ENCODE measurements around the gene RRM2.
"Not testable (repeated sequence)": the region's sequence is repeated elsewhere in the genome, so short reads cannot be mapped to it uniquely, and the experiment has no call there.

RRM2 gene

DNA sequence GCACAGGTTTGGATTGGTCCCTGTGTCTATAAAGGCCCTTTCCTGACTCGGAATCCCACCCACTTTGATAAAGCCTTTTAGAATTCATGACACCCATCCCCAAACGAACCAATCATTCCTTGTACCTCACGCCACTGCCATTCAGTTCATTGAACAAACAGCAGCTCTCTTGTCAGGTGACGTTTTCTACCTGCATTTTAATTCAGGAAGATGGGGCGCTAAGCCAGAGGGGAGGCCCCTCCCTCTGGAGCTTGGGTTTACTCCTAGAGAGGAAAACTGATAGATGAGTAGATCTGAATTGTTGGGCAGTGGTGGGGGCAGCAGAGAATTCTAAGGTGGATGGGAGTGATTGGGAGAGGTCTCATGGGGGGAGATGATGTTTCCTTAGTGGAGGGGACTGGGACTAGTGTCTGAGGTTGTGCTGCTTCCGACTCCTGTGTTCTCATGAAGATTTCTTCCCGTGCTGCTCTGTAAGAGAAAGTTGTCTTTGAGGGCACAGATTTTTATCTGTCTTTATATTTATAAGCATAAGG lies 9.6 kb downstream of the RRM2 start:
- DNase-seq (ENCODE audit: low read depth in 2 of 2), result no peak

DNA sequence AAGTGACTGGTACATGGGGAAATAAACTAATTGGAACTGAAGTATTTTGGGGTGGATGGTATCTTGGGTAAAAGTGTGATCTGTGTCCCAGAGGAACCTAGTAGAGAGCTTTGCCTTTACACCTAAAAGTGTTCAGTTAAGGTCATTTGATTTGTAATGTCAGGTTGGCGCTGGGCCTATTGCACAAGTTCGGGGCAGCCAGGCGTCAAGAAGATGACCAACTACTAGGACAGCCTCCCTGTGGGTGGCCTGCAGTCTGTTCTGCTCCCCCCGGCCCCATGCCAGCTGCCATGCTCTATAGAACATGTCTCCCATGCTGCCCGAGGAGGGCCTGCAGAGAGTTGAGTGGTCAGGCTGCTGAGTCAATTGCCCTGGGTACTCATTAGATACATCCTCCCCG lies 10.1 kb downstream of the RRM2 start:
- DNase-seq (ENCODE audit: low read depth in 2 of 2), result no peak

DNA sequence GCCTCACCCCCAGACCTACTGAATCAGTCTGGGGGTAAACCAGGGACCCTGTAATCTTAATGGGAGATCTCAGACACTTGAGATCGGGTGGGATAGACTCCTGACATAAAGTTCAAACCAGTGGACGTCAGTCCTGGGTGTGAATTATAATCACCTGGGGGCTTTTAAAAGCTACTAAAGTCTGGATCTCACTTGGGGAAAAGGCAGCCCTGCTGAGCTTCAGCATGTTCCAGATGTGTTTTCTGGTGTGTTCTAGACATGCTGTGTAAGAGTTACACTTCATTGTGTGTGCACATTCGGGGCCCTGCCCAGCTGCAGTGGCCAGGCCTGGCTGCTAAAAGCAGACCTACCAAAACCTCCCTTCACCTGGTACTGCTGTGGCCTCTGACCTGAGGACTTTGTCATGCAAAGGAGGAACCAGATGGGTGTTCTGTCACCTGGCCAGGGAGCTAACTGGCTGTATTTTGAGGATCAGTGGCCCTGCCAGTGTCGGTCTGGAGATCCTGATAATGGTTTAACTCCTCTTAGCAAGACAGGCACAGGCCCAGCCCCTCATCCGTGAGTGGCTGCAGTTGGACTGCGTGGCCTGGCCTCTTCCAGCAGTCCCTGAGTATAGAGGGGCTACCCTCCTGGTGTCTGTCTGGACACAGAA lies 10.6 kb downstream of the RRM2 start:
- DNase-seq (ENCODE audit: low read depth in 2 of 2), result no peak

DNA sequence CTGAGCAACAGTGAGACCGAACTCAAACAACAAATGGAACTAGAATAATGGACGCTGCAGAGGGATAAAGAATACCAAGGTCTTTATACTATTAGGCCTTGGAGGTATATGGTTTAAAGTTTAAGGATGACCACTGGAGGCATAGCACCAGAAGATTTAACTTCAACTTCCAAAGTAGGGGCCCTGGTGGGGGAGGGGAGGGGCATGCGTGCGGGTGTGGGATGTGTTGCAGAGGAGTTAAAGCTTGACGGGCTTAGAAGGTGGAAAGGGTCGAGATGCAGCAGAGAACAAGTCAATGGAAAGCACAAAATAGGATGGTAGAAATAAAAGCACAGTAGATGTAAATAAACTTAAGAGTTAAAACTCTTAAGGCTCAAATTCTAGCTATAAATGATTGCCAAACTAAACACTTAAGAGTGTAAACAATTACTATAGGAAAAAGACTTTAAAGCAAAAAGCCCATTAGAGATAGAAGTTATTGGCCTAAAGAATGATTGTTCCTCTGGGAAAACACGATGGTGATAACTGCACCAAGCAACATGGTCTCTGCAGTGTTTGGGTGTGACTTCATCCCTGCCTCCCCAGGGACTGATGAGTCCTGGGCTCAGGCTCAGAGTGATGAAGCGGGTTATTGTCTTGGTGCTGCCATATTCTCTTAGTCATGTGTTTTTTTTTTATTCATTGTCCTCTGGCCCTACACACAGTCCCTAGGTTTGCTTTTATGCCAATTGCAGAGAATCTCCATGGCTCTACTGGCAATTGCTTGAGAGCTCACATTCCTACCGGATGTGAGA lies 13.0 kb downstream of the RRM2 start:
- no peak for DNase-seq (ENCODE audit: low read depth in 2 of 2)

DNA sequence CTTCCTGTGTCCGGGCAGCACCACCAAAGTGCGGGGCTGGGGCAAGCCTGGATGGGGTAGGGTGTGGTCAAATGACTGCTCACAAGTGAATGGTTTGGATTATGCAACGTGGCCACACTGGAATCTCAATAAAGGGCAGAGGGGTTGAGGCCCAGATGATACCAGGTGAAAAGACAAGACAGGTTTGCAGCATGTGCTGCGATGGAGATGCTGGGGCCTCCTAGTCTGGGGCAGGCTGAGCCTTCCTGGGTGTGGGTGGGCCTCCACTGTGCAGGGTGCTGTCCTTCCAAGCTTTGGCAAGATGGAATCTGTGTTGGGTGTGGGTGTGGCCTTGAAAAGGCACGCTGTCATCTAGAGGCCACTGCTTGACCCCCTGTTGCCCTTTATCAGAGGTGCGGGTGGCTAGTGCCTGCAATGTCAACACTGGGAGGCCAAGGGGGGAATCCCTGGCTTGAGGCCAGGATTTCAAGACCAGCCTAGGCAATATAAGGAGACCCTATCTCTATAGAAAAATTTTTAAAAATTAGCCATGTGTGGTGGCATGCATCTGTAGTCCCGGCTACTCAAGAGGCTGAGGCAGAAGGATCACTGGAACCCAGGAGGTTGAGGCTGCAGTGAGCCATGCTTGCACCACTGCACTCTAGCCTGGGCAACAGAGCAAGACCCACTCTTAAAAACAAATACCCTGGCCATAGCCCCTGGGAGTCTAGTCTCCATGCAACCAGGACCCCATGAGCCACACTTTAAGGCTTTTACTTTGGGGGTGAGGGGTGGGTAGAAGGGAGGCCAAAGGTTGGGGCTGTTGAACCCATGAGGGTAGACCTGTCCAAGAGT lies 13.8 kb downstream of the RRM2 start:
- DNase-seq (ENCODE audit: low read depth in 2 of 2), result no peak

DNA sequence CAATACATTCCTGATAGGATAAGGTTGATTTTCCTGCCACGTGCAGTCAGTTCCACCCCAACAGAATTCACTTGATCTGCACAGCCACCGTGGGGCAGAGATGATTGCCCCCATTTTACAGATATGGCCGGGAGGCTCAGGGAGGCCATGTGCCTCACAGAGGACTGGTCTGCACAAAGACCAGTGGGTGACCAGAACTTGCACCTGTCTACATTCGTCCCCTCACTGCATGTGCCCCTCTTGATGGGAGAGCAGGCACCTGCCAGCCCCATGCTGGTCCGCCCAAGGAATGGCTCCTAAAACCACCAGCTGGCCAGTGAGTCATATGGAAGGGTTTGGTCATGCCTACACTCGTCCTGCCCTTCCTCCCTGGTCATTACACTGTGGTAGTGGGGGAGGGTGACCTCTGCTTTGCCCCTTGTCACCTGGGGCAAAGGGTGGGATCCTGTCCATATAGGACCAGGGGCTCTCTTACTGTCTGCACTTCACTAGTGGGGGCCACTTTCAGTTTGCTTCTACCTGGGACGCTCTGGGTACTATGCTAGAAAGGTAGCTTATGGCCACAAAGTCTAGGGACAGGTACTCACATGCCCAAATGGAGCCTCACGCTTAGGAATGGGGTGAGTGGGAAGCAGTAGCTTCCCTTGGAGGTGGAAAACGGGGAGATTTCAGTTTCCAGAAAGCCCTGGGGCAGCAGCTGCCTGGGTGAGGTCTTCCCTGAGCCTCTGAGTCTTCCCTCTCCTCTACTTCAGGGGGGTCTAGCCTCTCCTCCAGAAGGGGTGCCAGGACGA lies 14.7 kb downstream of the RRM2 start:
- DNase-seq (ENCODE audit: low read depth in 2 of 2), result no peak

DNA sequence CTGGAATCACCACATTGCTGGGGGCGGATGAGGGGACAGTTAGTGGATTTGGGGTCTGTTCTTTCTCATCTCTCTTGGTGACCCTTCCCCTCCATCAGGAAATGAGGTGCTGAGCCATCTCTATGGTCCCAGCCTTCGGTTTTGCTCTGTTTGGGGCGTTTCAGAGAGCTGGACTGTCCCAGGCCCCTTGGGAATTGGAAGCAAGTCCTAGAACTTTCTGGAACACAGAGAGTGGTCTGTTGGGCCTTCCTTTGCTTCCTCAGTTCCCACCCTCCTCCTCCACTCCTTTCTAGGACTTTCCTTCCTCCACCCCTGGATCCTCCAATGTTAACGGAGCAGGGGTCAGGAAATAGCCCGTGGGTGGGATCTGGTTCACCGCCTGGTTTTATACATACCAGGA lies 17.0 kb downstream of the RRM2 start:
- no peak for DNase-seq (ENCODE audit: low read depth in 2 of 2)

DNA sequence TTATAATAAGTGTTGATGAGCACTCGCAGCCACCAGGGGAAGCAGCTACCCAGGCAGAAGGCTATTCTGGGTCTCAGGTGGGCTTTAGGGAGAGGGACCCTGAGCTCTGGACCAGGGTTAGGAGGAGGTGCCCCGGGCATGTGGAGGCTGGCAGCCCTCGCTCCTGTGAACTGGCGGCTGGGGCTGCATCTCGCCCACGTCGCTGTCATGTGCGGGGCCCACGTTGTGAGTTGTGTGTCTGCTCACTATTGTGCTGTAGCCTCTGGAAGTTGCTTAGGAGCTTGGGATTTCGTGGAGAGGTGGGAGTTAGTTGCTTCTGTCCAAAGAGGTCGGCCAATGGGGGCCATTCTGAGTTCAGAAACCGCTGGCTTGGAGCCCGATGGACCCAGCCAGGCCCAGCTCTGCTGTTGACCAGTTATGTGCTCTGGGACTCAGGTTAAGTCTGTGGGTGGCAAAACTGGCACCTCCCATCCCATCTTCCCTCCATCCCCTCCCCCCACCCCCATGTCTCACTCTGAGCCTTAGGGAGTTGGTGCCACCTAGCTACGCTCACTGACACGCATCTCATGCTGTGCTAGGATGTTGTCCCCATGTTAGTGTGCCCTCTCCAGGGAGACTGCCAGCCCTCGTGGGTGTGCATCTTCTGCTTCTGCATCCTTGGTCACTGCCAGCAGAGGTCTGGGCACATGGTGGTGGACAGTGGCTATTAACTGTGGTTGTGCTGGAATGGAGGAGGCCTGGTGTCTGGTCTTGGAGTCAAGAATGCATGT lies 18.5 kb downstream of the RRM2 start:
- no peak for DNase-seq (ENCODE audit: low read depth in 2 of 2)

DNA sequence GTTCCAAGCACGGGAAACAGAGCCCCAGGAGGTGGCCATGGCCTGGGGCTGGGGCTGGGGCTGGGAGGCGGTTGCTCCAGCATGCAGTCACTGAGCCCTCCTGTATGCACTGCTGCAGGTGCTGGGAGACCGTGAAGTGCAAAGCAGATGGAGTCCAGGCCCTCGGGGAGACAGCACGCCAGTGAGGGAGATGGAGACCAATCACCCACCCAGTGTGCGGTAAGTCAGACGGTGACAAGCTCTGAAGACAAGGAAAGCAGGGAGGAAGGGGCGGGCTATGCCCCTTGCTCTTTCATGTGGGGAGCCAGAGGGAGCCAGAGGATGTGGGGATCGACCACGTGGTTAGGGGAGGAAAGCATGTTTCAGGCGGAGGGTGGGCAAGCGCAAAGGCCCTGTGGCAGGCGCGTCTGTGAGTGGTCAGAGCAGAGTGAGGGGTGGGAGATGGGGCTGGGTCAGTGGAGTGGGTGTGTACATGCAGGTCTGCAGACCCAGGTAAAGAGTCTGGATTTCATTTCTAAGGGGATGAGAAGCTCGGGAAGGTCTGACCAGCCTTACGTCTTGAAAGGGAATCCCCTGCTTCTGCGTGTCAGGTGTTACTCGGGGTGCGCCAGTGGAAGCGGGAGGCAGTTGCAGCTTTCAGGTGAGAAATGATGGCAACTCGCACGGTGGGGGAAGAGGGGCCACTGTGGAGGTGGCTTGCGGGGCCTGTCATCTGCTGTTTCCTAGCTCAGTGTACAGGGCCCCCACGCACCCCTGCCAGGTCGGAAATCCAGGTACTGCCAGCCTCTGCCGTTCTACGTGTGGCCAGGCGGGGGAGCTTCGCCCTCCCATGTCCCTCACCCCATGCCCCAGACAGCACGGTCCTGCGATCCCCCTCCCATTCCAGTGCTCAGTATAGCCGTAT lies 19.4 kb downstream of the RRM2 start:
- DNase-seq (ENCODE audit: low read depth in 2 of 2), result no peak

DNA sequence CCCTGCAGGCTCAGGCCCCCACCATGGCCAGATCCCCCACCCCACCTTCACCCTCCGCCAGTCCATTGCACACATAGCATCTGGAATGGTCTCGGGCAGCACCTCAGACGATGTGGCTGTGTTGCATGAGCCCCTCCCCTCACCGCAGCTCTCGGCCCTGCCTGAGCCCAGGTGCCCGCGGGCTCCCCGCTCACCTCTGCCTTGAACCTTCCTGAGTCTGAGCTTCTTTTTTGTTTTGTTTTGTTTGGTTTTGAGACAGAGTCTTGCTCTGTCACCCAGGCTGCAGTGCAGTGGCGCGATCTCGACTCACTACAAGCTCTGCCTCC lies 20.1 kb downstream of the RRM2 start:
- no peak for DNase-seq (ENCODE audit: low read depth in 2 of 2)

DNA sequence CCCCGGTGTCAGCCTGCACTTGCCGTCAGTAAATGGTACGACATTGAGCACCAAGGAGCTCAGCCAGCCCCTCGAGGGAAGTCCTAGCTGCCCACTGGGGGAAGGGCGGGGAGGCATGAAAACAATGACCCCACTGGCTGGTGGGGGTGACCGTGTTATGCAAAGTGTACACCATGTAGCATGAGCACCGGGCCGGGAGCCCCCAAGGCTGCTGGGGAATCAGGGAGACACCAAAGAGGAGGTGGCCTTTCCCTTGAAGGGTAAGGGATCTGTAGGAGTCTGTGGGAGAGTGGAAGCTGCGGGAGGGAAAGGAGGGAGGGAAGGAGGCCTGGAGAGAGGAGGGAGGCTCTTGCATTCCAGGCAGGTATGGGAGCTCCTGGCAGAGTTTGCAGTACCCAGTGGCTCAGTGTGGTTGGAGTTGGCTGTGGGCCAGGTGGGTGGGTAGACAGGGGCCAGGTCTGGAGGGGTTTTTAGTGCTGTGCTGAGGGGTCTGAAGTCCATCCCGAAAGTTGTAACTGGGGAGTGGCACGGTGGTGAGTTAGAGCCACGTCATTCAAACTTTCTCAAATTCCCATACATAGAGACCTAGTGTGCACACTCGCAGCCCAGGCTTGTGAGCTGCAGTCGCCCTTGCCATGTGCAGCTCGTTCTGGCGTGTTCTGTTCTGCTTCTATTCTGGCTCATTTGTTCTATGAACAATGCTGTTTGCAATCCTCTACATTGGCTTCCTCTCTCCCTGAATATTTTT lies 22.4 kb downstream of the RRM2 start:
- DNase-seq (ENCODE audit: low read depth in 2 of 2), result no peak

DNA sequence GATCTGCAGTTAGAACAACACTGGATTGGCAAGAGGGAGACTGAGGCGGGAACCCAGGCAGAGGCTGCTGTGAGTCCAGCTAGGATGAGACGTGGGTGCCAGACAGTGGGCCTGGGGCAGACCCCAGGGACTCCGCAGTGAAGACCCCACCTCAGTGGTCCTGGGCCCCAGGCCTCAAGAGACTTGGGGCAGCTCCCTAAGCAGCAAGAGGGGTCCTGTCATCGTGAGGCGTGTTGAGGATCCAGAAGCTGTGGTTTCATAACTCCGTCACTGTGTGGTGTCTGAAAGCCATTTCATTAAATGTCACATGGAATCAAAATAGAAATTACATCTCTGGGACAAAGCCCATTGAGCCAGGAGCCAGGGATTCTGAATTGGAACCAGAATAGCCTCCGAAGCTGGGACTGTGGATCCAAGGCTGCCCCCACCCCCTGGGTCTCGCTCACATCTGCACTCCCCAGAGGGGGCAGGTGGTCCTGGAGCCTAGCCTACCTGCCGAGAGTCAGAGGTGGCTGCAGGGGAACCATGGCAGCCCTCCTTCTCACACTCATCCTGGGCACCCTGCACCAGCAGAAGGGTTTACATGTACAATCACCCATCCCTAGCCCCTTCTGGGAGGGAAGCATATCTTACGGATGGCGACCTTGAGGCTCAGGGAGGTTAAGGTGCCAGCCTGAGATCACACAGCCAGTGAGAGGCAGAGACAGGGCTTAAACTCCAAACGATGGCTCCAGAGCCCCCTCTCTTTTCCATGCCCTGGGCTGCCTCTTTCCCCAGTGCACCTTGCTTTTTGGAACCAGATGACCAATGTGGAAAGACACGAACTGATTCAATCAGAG lies 23.2 kb downstream of the RRM2 start:
- no peak for DNase-seq (ENCODE audit: low read depth in 2 of 2)

DNA sequence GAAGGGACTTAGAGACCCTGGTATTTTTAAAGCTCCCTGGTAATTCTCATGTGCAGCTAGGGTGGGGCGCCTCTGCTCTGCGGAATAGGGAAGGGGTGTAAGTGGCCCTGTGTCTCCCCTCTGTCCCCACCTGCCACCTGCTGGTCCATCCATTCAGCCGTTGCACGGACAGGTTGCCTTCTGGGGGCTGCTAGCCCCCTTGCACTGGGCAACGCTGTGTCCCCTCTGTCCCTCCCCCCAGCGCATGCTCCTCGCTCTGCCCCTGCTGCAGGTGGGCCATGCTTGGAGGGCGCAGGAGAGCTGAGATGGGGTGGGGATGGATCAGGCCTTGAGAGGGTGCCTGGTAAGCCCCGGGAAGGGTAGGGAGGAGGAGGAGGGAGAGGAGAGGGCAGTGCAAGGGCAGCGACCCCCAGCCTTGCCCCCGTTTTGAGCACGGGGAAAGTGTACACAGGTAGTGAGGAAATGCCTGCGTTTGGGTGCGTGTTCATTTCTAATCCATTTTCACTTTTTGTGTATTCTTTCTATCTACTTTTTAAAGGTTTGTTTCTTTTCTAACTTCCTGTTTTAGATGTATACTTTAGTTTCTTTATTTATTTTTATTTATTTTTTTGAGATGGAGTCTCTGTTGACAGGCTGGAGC lies 23.9 kb downstream of the RRM2 start:
- no peak for DNase-seq (ENCODE audit: low read depth in 2 of 2)

DNA sequence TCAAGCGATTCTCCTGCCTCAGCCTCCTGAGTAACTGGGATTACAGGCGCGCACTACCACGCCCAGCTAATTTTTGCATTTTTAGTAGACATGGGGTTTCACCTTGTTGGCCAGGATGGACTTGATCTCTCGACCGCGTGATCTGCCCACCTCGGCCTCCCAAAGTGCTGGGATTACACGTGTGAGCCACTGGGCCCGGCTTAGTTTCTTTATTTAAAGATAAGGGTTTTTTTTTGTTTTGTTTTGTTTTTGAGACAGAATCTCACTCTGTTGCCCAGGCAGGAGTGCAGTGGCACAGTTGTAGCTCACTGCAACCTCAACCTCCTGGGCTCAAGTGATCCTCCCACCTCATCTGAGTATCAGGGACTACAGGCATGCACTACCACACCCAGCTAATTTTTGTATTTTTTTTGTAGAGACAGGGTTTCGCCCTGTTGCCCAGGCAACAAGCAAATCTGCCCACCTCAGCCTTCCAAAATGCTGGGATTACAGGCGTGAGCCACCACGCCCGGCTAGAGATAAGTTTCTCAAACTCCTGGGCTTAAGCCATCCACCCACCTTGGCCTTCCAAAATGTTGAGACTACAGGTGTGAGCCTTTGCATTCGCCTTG lies 24.6 kb downstream of the RRM2 start:
- DNase-seq (ENCODE audit: low read depth in 2 of 2), result not testable (repeated sequence)

DNA sequence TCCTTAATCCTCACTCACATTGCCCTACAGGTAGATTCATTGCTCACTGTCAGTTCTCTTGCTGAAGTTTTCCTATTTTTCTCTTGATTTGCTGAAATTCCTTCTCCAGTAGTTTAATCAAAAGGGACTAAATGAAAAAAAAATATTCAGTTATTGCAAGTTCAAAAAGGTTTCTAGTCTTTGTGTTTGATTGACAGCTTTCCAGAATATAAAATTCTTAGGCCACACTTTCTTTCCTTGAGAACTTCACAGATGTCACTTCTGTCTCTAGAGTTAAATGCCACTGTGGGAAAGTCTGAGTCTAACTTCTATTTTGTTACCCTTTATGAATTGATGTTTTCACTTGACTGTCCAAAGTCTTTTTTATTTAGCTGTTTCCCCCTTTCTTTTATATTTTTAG lies 25.7 kb downstream of the RRM2 start:
- no peak for DNase-seq (ENCODE audit: low read depth in 2 of 2)

DNA sequence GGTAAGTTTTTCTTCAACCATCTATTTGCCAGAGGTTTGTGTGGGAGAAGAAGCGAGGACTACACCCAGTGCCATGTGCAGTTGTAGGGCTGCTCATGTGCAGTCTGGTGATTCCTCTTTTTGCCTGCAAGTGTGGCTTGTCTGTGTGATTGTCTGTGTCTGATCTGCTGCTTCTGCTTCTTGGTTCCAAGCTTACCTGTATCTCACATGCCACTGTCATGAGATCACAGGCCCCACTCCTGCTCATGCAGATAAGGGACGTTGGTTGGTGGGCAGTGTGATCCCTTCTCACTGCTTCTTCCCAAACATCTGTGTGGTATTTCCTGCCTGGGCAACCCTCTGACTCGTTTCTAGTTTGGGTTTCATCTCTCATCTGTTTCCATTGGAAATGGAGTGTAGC lies 27.1 kb downstream of the RRM2 start:
- DNase-seq (ENCODE audit: low read depth in 2 of 2), result no peak

DNA sequence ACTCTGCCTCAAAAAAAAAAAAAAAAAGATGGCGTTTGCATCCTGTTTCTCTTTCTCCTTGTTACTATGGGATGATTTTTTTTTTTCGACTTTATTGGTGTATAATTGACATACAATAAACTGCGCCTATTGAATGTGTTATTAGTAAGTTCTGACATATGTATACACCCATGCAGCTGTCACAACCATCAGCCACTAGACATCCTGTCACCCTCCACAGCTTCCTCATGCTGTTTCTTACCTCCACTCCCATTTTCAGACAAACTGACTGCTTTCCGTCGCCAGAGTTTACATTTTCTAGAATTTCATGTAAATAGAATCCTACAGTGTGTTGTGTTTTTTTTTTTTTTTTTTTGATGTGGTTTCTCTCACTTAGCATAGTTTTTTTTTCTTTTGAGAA lies 27.9 kb downstream of the RRM2 start:
- DNase-seq (ENCODE audit: low read depth in 2 of 2), result no peak

Measured in stimulated activated CD8-positive, alpha-beta memory T cell treated with anti-CD3 and anti-CD28 coated beads, Interleukin-7, amount 100 ng/mL, for 1 hour (primary cell).